Mucosa of stomach (tissue), 1 donor: Measurements from ENCODE around the gene GPR12.
"Not testable (repeated sequence)": the region's sequence is repeated elsewhere in the genome, so short reads cannot be mapped to it uniquely, and the experiment has no call there.

Experiments used
- H3K27me3 ChIP-seq: one replicate; pipeline ENCODE4 v1.7.0; 2013; ENCODE audit warnings: mild to moderate bottlenecking, low read length; ENCODE audit not compliant: control insufficient read depth, insufficient read depth
- H3K36me3 ChIP-seq: one replicate; pipeline ENCODE4 v1.7.0; 2013; ENCODE audit warnings: low read length; ENCODE audit not compliant: control insufficient read depth, insufficient read depth
- H3K4me1 ChIP-seq: one replicate; pipeline ENCODE4 v1.7.0; 2013; ENCODE audit warnings: mild to moderate bottlenecking, low read length; ENCODE audit not compliant: control insufficient read depth, insufficient read depth
- H3K4me3 ChIP-seq: one replicate; pipeline ENCODE4 v1.7.0; 2013; ENCODE audit warnings: low read length
- H3K9ac ChIP-seq: one replicate; pipeline ENCODE4 v1.7.0; 2013; ENCODE audit warnings: mild to moderate bottlenecking, low read length, moderate library complexity
- H3K9me3 ChIP-seq: one replicate; pipeline ENCODE4 v1.7.0; 2013; ENCODE audit warnings: mild to moderate bottlenecking, low read length, moderate library complexity; ENCODE audit not compliant: control insufficient read depth
- donor health status: Pancreatic carcinoma.

GPR12 gene

DNA sequence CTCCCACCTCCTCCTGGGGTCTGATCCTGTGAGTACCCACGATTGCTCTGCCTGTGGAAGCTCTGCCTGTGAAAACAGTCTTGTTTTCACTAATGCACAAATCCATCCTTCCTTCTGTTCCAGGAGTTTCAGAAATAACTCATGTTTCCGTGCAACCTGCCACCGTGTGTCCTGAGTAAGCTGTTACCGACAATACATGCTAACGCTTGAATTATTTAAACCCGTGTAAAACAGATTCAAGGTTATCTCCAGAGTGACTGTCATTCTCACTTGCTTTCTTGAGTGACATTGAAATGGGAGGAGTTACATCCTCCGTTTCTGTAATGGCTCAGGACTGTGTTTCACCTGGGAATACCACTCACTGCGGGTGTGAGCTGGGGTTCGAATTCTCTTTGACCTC, 24.9 kb downstream of the GPR12 start:
- no peaks in the 10 kb centered on the region for H3K9me3 ChIP-seq
- H3K9ac ChIP-seq = no peak overlapping the region
- H3K36me3 ChIP-seq = no peaks in the 10 kb centered on the region
- H3K27me3 ChIP-seq = no peaks in the 10 kb centered on the region
- no peaks in the 10 kb centered on the region for H3K4me1 ChIP-seq
- no peak overlapping the region for H3K4me3 ChIP-seq

DNA sequence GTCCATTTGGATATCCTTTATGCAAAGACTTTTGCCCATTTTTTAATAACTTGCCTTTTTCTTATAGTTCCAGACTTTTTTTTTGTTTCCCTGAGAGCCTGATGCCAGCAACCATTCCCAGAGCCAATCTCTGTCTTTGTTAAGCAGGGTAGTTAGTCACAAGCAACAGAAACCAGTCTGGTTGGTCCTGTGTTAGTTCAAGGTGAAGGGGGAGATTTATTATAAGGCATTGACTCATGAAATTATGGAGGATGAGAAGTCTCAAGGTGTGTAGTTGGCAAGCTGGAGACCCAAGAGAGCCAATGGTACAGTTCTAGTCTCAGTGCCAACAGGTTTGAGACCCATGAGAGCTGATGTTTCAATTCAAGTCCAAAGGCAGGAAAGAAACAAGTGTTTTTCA, 33.0 kb downstream of the GPR12 start:
- no peaks in the 10 kb centered on the region for H3K27me3 ChIP-seq
- no peaks in the 10 kb centered on the region for H3K4me1 ChIP-seq
- no peak overlapping the region for H3K9ac ChIP-seq
- no peak overlapping the region for H3K4me3 ChIP-seq
- H3K9me3 ChIP-seq = no peaks in the 10 kb centered on the region
- no peaks in the 10 kb centered on the region for H3K36me3 ChIP-seq

DNA sequence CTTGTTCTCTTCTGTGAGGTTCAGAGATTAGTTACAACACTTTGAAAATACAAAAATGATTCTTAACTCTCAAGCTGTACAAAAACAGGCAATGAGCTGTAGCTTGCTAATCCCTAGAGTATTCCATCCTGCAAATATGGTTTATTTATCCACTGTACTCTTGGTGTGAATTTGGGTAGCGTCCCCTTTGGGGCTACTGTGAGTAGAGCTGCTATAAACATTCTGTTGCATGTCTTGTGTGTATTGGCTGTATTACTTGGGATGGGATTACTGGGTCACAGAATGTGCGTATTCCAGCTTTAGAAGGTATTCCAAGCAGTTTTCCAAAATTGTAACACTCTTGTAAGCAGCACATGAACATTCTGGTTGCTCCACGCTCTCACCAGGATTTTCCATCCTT, 33.5 kb downstream of the GPR12 start:
- Histone ChIP-seq H3K36me3 (no peaks in the 10 kb centered on the region), H3K4me3 (no peak overlapping the region), H3K27me3 (no peaks in the 10 kb centered on the region), H3K9ac (no peak overlapping the region), H3K9me3 (no peaks in the 10 kb centered on the region), H3K4me1 (no peaks in the 10 kb centered on the region)

GRCh38 chr13:26726684-26727083, 33.9 kb downstream of the GPR12 start:
- Histone ChIP-seq H3K27me3 (no peaks in the 10 kb centered on the region), H3K36me3 (no peaks in the 10 kb centered on the region), H3K4me1 (no peaks in the 10 kb centered on the region), H3K9me3 (no peaks in the 10 kb centered on the region), H3K9ac (no peak overlapping the region), H3K4me3 (no peak overlapping the region)

DNA sequence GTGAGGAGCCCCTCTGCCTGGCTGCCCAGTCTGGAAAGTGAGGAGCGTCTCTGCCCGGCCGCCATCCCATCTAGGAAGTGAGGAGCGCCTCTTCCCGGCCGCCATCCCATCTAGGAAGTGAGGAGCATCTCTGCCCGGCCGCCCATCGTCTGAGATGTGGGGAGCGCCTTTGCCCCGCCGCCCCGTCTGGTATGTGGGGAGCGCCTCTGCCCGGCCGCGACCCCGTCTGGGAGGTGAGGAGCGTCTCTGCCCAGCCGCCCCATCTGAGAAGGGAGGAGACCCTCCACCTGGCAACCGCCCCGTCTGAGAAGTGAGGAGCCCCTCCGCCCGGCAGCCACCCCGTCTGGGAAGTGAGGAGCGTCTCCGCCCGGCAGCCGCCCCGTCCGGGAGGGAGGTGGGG, 37.0 kb downstream of the GPR12 start:
- not testable (repeated sequence) for H3K4me3 ChIP-seq, H3K4me1 ChIP-seq, H3K36me3 ChIP-seq, H3K9me3 ChIP-seq, H3K27me3 ChIP-seq, H3K9ac ChIP-seq

DNA sequence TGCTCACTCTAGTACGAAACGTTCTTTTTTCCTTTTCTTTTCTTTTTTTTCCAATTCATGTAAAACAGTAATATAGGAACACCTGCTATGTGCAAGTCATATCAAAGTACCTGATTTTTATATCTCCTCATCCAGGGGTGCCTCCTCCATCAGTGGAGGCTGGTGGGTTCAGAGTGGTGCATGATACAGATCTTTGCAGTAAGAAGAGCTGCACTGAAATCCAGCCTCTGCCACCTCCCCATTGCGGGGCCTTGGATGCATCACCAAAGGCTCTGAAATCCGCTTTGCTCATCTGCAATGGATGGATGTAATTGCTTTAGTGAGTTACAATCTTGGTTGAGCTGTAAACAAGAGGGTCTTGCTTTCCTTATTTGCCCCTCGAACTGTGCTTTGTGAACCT, 38.3 kb downstream of the GPR12 start:
- Histone ChIP-seq H3K9me3 (no peaks in the 10 kb centered on the region), H3K36me3 (no peaks in the 10 kb centered on the region), H3K4me3 (no peak overlapping the region), H3K4me1 (no peaks in the 10 kb centered on the region), H3K9ac (no peak overlapping the region), H3K27me3 (no peaks in the 10 kb centered on the region)

DNA sequence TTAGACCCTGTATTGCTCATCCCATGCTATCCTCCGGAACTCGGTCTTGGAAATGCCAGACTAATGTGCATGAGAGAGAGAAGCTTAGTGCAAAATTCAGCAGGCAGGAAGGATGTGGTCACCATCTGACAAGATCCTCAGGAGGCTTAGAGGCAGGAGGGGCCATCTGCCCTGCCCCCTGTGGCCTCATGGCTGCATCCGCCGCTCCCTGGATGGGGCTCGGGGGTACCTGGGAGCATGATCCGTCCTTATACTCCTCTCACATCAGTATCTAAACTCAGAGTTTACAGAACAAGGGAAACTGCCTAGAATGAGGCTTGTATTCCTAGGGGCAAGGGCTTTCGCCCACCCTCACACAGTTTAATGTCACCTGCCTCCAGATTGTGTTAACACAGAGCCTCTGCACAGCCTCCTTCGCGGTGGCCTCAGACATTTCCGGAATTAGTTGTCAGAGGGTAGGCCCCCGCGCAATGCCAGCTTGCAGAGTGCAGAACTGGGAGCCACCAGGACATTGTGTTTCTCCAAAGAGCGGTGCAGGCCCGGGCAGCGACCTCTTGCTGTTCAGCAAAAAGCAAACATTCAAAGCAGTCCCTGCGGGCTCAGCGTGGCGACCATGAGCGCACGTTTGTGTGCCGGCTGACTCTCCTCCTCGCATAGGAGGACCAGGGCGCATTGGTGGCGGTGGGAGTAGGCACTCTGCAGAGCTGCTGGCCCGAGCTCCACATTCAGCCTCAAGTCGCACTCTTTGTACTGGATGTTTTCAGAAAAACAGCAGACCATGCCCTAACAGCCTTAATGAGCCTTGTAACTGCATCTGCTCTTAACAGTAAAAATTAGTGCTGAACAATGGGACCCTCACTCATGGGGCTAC, 39.1 kb downstream of the GPR12 start:
- no peaks in the 10 kb centered on the region for H3K4me1 ChIP-seq
- H3K36me3 ChIP-seq = no peaks in the 10 kb centered on the region
- H3K4me3 ChIP-seq = no peak overlapping the region
- no peaks in the 10 kb centered on the region for H3K9me3 ChIP-seq
- no peak overlapping the region for H3K9ac ChIP-seq
- no peaks in the 10 kb centered on the region for H3K27me3 ChIP-seq

DNA sequence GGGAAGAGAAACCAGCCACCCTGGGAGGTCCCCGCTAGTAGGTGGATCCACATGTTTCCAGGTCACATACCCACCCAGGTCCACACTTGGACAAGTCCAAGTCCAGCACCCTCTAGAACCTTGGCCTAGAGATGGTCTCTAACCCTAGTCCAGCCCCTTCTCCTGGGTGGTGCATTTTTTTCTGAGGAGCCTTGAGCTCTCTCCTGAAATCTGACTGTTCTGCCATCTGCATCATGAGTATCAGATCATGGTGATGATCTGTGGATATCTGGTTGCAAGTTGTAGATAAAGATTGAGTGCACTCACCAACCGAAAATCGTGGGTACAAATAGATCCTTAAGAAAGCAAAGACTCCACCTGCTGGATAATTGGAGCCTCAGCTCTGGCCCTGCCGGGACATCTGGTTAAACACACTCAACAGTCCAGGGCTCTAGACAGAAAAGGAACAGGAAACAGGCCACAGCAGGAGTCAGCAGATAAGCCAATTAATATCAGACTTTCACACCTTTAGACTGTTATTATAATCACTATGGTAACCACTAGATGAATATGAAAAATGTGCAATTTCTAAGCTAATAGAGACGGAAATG, 41.1 kb downstream of the GPR12 start:
- Histone ChIP-seq H3K36me3 (no peaks in the 10 kb centered on the region), H3K9me3 (no peaks in the 10 kb centered on the region), H3K9ac (no peak overlapping the region), H3K27me3 (no peaks in the 10 kb centered on the region), H3K4me3 (no peak overlapping the region), H3K4me1 (no peaks in the 10 kb centered on the region)

DNA sequence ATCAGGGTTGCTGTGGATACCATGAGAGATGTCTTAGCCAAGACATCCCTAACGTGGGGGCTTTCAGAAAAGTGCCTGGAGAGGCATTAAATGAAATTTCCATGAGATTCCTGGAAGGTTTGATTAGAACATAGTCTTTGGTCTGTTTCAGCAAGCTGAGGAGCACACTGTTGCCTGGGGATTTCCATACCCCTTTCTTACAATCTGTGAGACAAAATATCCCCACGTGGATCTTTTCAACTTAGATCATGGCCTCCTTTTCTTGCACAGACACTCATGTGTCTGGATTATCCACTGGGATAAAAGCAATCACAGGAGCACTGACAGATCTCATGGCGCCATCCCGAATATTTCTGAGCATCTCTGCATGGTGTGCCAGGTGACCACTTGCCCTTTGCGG, 41.7 kb downstream of the GPR12 start:
- Histone ChIP-seq H3K9ac (no peak overlapping the region), H3K4me3 (no peak overlapping the region)

GRCh38 chr13:26718146-26718545, 42.4 kb downstream of the GPR12 start:
- H3K4me3 ChIP-seq = no peak overlapping the region
- H3K4me1 ChIP-seq = no peaks in the 10 kb centered on the region
- no peak overlapping the region for H3K9ac ChIP-seq
- H3K27me3 ChIP-seq = no peaks in the 10 kb centered on the region
- no peaks in the 10 kb centered on the region for H3K9me3 ChIP-seq
- no peaks in the 10 kb centered on the region for H3K36me3 ChIP-seq

More for the DNA sequence above, 41.7 kb downstream of the GPR12 start:
- no peaks in the 10 kb centered on the region for H3K36me3 ChIP-seq
- H3K27me3 ChIP-seq = no peaks in the 10 kb centered on the region
- no peaks in the 10 kb centered on the region for H3K4me1 ChIP-seq
- no peaks in the 10 kb centered on the region for H3K9me3 ChIP-seq

DNA sequence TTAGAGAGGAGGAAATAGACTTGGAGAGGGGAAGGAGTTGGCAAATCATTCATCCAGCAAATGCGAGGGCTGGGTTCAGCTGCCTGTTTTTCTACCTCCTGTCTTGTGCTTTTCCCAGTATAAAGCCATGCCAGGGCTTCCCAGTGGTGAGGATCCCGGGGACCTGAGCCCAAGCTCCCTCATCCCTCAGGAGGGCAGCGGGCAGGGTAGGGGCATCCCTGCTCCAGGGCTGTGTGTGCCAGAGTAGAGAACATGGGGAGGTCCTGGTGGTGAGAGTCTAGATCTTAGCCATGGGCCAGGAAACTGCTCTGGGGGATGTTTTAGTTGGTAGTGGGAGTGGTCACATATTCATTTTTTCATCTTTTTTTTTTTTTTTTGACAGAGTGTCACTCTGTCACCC, 43.6 kb downstream of the GPR12 start:
- no peaks in the 10 kb centered on the region for H3K4me1 ChIP-seq
- no peaks in the 10 kb centered on the region for H3K9me3 ChIP-seq
- H3K9ac ChIP-seq = no peak overlapping the region
- no peak overlapping the region for H3K4me3 ChIP-seq
- no peaks in the 10 kb centered on the region for H3K27me3 ChIP-seq
- H3K36me3 ChIP-seq = no peaks in the 10 kb centered on the region

DNA sequence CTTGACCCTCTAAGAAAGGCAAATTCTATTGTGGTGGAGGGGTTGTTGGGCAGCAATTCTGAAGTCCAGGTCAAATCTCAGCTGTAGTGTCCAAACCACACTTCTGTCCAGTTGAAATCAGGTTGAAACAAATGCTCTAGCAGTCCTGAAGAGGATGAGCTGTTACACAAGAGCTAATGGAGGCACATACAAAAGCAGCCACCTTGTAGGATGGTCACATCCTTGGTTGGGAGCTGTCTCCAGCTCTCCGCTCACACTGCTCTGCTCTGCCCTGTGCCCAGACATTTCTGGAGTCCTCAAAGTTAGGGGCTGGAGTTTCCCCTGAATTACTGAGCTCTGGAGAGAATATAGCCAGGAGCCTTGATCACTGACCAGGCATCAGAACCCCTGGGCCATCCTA, 47.2 kb downstream of the GPR12 start:
- Histone ChIP-seq H3K36me3 (no peaks in the 10 kb centered on the region), H3K4me3 (no peak overlapping the region), H3K9ac (no peak overlapping the region), H3K9me3 (no peaks in the 10 kb centered on the region), H3K27me3 (no peaks in the 10 kb centered on the region), H3K4me1 (no peaks in the 10 kb centered on the region)
